NB4 (cell line): ENCODE data around the gene NOP9.

ENCODE experiments used
- POLR2A ChIP-seq: IDR thresholded peaks from 2 replicates; pipeline ENCODE4 v1.6.1; 2011; ENCODE audit warnings: mild to moderate bottlenecking; ENCODE audit not compliant: insufficient read length; ENCODE audit errors: extremely low read depth
- TF ChIP-seq, protein P1 (sequence below): IDR thresholded peaks from one replicate; pipeline ENCODE4 v1.5.1; 2012; ENCODE audit warnings: low read depth, low read length

DNA sequence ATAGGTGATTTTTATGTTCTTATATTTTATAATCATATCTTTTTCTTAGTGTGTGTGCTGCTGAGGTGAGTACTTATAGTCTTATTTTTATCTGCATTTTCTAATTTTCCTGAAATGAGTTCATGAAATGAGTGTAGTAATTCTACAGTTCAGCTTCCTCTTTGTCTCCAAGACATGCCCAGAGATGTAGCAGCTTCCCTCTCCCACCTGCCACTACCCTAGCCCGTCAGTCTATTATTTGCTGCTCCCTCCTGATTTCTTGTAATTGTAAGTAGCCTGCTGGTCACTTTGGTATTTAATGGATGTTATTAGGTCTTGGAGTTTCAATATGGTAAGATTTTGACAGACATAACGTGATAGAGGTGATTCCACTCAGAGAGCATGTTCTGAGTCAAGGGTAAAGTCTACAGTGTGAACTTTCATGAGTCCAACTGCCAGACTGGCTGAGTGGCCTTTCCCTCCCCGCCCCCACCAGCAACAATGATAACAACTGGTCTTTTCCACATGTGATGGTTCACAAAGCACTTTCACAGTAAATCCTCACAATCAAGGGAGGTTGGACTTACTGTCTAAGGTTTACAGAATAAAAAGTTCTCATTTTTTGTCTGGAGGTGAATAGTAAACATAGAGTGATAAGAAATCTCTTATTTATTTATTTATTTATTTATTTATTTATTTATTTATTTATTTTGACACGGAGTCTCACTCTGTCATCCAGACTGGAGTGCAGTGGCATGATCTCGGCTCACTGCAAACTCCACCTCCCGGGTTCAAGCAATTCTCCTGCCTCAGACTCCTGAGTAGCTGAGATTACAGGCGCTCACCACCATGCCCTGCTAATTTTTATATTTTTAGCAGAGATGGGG lies 44.4 kb downstream of the NOP9 start:
- TF ChIP-seq, protein P1, sequence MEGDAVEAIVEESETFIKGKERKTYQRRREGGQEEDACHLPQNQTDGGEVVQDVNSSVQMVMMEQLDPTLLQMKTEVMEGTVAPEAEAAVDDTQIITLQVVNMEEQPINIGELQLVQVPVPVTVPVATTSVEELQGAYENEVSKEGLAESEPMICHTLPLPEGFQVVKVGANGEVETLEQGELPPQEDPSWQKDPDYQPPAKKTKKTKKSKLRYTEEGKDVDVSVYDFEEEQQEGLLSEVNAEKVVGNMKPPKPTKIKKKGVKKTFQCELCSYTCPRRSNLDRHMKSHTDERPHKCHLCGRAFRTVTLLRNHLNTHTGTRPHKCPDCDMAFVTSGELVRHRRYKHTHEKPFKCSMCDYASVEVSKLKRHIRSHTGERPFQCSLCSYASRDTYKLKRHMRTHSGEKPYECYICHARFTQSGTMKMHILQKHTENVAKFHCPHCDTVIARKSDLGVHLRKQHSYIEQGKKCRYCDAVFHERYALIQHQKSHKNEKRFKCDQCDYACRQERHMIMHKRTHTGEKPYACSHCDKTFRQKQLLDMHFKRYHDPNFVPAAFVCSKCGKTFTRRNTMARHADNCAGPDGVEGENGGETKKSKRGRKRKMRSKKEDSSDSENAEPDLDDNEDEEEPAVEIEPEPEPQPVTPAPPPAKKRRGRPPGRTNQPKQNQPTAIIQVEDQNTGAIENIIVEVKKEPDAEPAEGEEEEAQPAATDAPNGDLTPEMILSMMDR = no peak
- no peak for TF ChIP-seq POLR2A
